OCI-LY1 (cell line): ENCODE results near the gene TFPI2.

Experiments
- CTCF ChIP-seq: fragments of 200-600 bp; sonication (generic), shearing (Covaris generic); IDR thresholded peaks from 2 replicates; pipeline ENCODE4 v1.5.1; 2017; ENCODE audit warnings: mild to moderate bottlenecking, antibody characterized with exemption, low read length, moderate library complexity, mixed read lengths
- EZH2 ChIP-seq: fragments of 200-600 bp; sonication (generic), shearing (Covaris generic); IDR thresholded peaks from 2 replicates; pipeline ENCODE4 v1.8.0; 2017; ENCODE audit warnings: borderline replicate concordance, mixed run types, mild to moderate bottlenecking, antibody characterized with exemption, low read length, moderate library complexity, mixed read lengths

GRCh38 chr7:93937818-93938217 is 47.3 kb upstream of the TFPI2 start:
- TF ChIP-seq CTCF (no peak), EZH2 (no peak)
